KG1 (cell line): Measurements from ENCODE around the gene IFI27.

Experiments
- DNase-seq: peaks from one replicate; lab custom pipeline; 2025; lab: John Stamatoyannopoulos, UW

Gene IFI27

DNA sequence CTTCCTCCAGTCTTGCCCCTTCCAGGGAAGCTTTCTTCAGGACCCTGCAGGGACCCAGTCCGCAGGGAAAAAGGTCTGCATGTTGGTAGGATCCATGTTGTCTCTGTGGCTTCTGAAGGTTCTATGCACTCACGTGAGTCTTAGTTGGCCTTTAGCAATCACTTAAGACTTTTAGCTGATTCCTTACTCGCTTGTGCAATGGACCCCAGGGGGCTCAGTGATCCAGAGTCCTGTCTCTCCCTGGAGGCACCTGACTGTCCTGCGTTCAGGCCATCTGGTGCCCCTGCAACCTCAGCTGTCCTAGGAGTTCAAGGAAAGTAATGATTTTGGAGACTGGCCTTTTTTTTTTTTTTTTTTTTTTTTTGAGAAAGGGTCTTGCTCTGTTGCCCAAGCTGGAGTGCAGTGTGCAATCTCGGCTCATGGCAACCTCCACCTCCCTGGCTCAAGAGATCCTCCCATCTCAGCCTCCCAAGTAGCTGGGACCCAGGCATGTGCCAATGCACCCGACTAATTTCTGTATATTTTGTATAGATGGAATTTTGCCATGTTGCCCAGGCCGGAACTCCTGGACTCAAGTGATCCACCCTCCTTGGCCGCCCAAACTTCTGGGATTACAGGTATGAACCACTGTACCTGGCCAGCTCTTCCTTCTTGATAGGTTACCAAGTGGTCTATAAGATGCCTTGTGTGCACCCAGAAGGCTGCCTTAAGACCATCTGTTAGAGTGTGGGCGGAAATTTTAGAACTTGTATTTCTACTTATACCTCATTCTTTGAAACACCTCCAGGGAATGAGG is 14.2 kb downstream of the IFI27 start:
- DNase-seq: no peak

DNA sequence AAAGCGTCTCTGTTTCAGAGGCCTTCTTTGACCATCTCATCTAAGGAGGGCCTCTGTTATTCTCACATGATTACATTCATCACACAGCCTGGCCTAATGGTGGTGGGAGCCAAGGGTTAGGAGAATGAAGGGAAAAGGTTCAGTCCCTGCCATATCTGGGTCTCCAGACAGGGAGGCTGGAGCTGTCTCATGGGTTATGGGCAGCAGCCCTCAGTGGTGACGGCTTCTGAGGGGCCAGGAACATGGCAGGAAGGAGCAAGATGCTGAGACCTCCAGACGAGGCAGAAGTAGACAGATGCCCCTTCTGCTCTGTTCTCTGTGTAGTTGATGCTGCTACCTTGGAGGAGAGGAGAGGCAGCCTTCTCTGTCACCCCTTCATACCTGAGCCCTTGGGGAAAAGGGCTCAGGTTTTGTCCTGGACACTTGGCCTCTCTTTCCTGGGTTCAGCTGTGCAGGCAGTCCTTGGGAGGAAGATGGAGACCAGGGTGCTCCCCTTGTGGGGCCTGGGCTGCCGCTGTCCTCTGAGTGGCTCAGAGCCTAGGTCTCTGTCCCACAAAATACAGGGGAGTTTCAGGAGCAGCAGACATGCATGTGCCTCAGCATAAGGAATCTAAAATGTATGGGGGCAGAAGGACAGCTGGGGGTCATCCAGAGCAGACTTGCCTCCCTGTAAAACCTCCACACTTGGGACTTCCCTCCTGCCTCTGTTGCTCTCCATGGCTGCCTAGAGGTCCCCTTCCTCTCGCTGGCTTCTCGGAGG is 15.3 kb downstream of the IFI27 start:
- no peak for DNase-seq

DNA sequence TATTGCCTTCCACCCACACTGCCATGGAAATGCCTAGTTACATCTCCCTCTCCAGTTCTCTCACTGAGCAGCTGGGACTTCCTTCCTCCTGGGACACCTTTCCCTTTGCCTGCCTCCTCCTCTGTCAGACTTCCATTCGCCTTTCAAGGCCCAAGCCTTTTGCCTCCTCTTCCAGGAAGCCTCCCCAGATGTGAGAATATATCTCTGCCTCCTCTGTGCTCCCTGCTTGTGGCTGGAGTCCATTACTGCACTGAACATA is 15.8 kb downstream of the IFI27 start:
- DNase-seq: no peak

DNA sequence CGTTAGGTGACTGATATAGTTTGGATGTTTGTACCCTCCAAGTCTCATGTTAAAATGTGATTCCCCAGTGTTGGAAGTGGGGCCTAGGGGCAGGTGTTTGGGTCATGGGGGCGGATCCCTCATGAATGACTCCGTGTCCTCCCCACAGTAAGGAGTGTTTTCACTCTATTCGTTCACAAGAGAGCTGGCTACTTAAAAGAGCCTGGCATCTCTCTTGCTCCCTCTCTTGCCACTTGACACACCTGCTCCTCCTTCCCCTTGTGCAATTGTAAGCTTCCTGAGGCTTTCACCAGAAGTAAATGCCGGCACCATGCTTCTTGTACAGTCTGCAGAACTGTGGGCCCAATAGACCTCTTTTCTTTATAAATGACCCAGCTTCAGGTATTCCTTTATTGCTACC is 16.3 kb downstream of the IFI27 start:
- DNase-seq: no peak

DNA sequence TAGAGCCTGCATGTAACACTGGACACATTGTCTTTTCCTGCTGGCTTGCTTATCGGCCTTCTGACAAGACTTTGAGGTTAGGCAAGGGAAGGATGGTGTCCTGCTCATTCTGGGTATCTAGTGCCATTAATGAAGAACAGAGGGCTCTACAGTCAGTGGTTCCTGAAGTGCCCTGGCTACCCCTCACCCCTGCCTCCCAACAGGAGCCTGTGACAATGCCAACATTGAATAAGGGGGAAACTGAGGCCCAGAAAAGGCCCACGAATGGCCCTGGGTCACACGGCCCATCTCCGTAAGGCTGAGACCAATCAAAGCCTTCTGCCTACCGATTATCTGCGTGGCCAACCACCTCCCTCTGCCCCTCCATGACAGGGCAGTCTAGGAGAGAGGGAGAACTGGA is 16.8 kb downstream of the IFI27 start:
- DNase-seq: no peak

DNA sequence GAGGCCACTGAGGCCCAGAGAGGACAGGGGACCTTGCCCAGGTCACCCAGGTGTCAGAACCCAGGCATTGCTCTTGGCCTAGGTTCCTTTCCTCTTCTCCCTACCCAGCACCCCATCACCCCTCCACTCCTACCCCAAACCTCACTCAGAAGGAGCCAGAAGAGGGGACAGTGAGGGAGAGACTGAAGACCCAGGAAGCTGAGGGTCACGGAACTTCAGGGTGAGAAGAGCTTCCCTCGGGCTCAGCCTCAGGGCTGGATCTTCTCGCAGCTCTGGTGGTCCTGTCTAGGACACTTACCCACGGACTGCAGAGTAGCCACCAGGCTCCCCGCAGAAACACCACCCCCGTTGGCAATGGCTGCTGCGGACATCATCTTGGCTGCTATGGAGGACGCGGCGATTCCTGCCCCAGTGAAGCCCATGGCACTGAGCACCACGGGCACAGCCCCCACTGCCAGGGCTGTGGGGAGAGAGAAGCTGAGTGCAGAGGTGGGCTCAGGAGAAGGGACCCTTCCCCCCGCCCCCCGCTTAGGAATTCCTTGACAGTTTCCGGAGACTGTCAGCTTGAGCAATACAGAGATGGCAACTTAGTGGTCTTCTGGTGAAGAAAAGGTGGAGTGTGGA is 17.8 kb downstream of the IFI27 start:
- no peak for DNase-seq

DNA sequence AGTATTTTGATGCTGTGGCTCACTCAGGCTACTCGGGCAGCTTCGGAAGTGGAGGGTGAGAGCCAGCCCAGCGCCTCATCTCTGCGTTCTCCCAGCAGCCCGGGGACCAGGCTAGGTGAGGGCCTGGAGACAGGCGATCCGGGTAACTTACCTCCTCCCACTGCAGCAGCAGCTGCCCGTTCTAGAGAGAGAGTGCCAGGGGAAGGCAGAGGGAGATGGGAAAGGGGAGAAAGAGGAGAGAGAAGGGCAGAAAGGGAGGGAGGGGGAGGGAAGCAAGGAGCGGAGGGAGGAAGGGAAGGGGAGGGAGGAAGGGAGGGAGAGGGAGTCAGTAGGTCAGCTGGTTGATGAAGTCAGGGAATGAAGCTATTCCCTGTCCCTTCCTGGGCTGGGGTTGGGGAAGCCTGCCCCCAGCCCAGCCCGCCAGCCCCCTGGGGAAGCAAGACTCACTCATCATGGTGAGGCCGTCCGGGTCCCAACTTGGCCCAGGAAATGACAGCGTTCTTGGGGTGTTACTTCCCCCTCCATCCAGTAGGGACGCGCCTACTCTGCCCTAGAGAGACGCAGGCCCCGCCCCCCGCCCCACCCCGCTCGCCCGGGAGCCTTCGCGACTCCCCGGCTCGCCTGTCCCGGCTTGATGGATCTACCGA is 18.7 kb downstream of the IFI27 start, which contains the start of gene IFI27L2:
TSS of gene IFI27L2 (minus strand) at position 494 of the 647 bp plus-strand sequence. CDS start at position 454, 40 bp downstream.
- DNase-seq: no peak

DNA sequence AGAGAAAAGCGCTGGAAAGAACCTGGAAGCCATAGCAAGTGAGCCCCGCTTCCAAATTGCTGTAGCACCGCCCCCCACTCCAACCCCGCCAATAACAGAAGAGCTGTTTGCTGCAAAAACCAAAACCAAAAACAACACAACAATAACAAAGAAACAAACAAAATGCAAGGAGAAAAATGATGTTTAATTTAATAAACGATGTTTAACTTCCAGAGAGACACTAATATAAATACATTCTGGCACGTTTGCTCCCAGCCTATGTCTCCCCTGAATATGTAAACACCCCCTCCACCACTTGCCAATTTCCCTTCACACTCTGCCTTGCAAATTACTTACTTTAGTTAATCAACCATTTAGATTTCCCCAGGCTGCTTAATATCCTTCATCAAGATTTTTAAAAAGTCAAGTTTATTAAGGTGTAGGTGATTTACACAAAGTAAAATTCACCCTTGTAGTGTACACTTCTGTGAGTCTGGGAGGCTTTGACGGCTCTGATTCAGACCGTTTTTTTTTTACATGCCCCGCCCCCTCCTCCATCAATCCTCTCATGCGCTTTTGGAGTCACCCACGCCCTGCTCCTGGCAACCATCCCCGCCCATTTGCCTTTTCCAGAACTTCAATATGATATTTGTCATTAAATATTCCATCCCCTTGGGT is 19.4 kb downstream of the IFI27 start:
- no peak for DNase-seq

DNA sequence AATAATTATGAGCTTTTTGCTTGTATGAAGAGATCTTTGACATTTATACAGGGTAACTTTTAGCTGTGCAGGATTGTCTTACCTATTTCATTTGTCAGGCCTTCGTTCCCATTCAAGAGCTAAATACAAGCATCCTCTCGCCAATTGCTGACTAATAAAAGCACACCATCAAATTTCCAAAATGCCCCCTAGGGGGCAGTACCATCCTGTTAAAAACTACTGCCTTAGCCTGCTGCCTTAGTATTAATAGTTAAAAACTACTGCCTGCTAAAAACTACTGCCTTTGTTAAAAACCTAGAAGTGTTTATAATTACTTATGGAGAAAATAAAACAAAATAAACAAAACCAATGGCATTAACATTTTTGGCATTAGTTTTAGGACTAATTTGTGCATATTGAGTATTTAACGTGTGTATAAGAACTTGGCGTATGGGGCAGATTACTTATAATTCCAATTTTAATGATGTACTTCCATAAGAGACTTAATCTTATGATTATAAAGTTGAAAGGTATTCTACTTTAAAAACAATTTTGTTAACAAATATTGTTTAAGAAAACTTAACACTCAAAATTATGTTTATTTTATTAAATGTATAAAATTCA is 21.9 kb downstream of the IFI27 start:
- DNase-seq: no peak

DNA sequence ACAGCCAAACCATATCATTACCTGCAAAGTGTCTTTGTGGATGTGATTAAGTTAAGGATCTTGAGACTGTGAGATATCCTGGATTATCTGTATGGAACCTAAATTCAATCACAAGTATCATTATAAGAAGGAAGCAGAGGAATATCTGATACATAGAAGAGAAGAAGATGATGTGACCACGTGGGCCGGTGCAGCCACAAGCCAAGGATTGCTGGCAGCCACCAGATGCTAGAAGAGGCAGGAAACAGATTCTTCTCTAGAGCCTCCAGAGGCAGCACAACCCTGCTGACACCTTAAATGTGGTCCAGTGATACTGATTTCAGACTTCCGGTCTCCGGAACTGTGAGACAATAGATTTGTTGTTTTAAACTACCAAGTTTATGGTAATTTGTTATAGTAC is 24.9 kb downstream of the IFI27 start:
- DNase-seq: no peak

DNA sequence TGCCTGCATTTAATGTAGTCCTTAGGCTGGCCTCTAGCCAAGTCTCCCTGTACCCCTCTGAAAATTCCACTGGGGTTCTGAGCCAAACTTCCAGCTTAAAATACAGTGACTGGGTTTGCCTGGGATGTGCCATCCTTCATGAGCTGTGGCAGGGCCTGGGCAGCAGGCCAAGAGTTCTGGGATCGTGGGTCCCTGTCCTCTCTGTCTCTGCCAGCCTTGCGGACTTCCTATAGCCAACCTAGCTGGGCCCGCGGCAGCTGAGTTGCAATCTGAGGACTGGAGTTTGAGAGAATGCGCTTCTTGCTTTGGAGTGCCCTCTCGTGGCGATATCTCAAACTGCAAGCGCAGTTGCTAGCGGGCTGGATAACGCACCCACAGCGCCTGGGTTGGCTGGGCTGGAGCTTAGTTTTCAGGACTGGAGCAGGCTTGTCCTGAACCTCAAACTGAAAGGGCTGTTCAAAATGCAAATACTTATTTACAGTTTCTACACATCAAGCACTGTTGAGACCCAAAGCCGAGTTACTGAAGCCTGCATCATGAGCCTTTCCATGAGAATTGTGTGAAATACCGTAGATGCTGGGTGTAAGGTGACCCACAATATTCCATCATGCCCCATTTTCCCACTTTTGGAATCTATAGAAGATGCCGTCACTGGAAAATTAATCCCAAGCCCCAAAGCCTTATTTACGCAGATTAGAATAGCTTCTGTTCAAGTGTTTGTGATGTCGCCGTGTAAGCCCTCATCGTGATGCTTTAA is 26.2 kb downstream of the IFI27 start:
- peak; percentile 54 for DNase-seq

DNA sequence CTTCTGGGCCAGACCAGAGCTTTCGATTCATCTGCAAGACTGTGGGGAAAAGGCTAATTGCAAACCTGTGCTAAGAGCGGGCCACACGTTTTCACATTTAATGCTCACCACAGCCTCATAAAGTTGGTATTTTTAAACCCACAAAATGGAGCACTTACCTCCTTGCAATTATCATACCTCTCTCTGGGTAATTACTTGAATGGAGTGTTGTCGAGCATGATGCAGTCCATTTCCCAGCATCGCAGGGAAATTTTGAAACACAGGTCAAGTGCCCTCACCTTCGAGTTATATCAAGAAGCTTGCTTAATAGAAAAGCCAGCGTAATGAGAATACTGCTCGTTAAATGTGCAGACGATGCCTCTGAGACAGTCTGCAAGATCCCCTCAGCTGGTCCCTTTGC is 27.7 kb downstream of the IFI27 start:
- no peak for DNase-seq

DNA sequence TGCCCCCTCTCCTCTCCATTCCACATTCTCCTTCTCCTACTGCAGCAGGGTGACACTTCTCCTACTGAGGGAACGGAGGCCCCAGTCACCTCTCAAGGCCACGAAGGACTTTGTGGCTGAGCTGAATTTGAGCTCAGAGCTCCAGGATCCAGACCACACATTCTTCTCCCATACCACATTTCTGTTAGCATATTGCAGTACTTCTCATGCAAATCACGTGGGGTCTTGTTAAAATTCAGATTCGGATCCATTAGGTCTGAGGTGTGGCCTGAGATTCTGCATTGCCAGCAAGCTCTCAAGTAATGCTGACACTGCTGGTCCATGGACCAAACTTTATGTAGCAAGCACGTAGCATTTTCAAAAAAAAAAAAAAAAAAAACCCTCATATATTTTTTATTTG is 28.5 kb downstream of the IFI27 start:
- no peak for DNase-seq

DNA sequence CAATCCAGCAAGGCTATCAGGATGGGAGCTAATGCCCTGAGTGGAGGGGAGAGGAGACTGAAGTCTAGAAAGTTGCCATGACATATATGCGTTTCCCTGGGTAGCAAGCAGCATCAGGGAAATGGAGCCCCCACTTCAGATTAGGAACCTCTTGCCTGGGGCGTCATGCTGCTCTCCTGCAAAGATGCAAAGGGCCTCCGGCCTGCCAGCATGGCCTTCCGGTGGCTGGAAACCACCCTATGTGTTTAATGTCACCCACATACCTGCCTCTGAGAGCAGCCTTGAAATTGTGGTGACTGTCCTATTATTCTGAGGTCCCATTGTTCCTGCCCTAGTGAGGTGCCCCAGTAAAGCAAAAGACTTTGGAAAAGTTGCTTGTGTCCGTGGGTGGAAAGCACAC is 28.9 kb downstream of the IFI27 start:
- DNase-seq: no peak

DNA sequence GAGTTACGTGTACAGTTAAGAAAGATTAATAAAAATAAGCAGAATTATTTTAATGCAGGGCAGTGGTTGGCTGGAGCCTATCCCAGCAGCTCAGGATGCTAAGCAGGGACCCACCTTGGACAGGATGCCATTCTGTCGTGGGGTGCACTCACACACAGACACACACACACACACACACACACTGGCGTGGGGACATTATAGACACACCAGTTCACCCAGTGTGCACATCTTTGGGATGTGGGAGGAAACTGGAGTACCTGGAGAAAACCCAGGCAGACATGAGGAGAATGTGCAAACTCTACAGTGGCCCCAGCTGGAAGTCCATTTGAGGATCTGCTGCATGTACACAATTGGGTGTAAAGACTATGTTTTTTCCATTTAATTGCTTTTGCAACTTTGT is 31.7 kb downstream of the IFI27 start:
- DNase-seq: no peak

DNA sequence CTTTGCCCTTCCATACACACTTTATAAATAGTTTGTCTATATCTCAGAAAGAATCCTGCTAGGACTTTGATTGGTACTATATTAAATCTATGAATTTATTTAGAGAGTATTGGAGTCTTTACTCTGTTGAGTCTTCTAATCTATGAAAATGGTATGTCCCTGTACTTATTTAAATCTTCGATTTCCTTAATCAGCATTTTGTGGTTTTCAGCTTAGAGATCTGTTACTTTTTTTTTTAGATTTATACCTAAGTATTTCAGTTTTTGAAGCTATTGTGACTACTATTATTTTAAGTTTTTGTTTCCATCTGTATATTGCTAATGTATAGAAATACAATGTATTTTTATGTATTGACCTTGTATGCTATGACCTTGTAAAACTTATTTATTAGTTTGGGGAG is 32.3 kb downstream of the IFI27 start:
- DNase-seq: no peak

DNA sequence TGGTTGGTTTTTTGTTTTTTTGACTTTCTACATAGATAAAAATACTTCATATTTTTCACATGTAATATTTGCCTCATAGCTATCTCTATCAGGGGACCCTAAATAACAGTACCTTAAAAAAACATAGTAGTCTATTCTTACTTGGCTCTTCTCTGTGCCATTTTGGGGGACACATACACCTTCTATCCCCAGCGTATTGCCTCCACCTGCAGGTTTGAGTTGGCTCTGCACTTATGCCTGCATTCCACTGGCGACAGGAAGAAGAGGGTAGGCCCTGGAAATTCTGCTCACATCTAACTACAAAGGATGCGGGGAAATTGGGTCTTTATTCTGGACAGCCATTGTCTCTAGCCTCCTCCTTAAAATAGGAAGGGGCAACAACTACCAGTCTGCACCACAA is 32.7 kb downstream of the IFI27 start:
- DNase-seq: no peak

DNA sequence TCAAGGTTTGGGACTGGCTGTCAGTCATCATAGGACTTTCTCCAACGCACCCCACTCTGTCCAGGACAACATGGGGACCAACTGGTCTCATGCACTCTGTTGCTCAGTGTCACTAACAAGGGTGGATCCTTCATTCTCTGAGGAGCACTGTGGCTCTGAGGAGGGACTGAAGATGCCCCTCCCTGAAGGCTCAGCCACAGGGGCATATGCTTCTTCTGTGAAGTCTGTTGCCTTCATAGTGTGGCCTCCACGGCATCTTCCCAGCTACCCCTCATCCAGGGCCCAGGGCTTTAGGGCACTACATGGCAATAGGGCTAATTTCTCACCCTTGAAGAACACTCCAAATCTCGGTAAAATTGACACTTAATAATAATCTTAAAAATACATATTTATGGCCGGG is 33.2 kb downstream of the IFI27 start:
- no peak for DNase-seq

DNA sequence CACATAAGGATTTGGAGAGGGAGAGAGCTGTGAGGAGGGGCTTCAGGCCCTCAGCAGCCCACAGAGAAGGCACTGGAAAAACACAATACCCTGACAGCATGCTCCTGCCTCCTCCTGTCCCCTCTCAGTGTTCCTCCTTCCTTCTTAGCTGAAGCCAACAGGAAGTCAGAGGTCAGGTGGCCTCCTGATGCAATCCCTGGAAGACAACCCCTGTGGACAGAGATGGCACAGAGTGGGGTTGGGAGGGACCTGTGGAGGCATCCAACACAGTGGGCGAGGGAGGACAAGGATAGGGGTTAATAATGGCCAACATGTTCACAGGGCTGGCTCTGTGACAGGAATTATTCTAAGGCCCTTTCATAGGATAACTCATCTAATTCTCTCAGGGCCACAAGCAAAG is 34.2 kb downstream of the IFI27 start:
- no peak for DNase-seq

DNA sequence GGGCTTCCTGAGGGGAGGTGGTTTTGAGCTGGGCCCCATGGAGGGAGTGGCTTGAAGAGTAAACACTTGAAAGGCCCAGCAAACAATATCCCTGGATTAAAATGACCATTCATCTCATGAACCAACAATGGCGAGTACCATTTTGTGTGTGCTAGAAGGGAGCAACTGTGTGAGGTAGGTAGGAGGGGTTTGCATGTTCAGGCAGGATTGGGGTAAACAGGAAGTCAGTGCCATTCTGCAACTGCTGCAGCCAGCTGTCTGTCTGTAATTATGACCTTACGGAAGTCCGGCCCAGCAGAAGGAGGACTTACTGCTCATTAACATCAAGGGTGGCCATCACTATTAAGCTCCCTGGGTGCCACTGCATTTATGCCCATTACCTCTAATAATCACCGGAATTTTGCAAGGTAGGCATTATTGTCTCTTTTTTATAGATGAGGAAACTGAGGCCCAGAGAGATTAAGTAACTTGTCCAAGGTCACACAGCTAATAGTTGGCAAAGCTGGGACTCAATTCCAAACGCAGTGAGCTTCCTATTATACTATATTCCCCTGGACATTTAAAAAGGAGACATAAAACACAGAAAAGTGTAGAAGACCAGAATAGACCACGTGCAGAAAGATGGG is 35.5 kb downstream of the IFI27 start:
- no peak for DNase-seq

DNA sequence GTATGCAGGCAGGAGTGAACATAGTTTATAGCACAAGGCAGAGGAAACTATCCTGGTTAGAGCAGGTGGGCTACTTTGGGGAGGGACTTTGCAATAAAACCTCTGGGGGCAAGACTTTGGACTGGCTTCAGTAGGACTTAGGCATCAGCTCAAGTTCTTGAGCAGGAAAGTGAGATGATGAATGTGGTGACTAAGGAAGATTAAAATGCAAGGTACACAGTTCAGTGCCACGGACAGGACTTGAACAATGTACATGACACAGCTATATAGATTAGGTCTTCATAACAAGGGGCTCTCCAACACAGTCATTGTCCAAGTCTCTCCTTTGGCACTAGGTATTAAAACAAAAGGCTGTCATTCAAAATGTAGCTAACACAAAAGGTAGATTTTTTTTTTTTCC is 42.1 kb downstream of the IFI27 start:
- DNase-seq: no peak
